Upper lobe of left lung (tissue), 4 donors: ENCODE results near the gene MGMT.

Source experiments
- CTCF ChIP-seq, 6 experiments: fragments of 450-650 bp in 4 of 6; fragments of 200-600 bp in 2 of 6; sonication (generic) in 2 of 6; IDR thresholded peaks; one replicate each; pipeline ENCODE4 v1.5.1; 2016 to 2019; ENCODE audit warnings: antibody characterized with exemption in 6 of 6
- POLR2A ChIP-seq, 4 donors: fragments of 450-650 bp; IDR thresholded peaks; one replicate each; pipeline ENCODE4 v1.5.1; 2016 to 2017; ENCODE audit warnings: antibody characterized with exemption in 4 of 4, mild to moderate bottlenecking in 2 of 4

DNA sequence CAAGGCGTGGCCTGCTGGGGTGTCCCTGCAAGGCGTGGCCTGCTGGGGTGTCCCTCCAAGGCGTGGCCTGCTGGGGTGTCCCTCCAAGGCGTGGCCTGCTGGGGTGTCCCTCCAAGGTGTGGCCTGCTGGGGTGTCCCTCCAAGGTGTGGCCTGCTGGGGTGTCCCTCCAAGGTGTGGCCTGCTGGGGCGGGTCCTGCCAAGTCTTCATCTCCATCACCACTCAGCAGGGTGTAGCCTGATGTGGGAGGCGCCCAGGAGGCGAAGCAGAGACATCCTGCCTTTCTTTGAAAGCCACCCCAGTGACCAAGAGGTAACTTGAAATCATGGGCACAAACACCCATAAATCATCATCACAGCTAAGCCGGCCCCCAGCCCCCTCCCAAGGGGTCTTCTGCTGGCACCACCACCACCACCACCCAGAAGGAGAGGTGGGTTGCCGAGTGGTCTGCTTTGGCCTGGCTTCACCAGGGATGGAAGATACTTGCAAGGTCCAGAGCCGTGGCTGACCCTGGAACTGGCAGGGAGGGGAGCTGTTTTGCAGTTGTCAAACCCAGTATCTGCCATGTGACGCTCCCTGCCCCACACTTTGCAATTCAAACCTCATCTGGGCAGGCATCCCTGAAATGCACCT is 306.4 kb downstream of the MGMT start:
- TF ChIP-seq CTCF (IDR thresholded peaks at IDR 0.05) (no peak), POLR2A (IDR thresholded peaks at IDR 0.05) (no peak)
